Loucy (cell line): Measurements from ENCODE around the gene ALDOB.

ENCODE experiments used
- H2AFZ ChIP-seq: fragments of 200-600 bp; sonication (generic); 2 replicates; pipeline ENCODE4 v1.6.0; 2016; ENCODE audit warnings: antibody characterized with exemption, mild to moderate bottlenecking, low read length, moderate library complexity
- H3F3A ChIP-seq: fragments of 200-600 bp; 2 replicates; pipeline ENCODE4 v1.6.0; 2016; ENCODE audit warnings: antibody characterized with exemption, low read depth, mild to moderate bottlenecking
- H3K27me3 ChIP-seq: fragments of 200-600 bp; sonication (generic); 2 replicates; pipeline ENCODE4 v1.6.1; 2014; ENCODE audit warnings: low read length, mild to moderate bottlenecking; ENCODE audit not compliant: insufficient read depth, poor library complexity, severe bottlenecking
- H3K36me3 ChIP-seq: fragments of 200-600 bp; sonication (generic); 2 replicates; pipeline ENCODE4 v1.6.1; 2016; ENCODE audit warnings: low read length; ENCODE audit not compliant: insufficient read depth
- H3K4me1 ChIP-seq: fragments of 200-600 bp; sonication (generic); 2 replicates; pipeline ENCODE4 v1.5.1; 2014; ENCODE audit warnings: low read length, mild to moderate bottlenecking; ENCODE audit not compliant: insufficient read depth, poor library complexity, severe bottlenecking
- H3K4me2 ChIP-seq: fragments of 200-600 bp; sonication (generic); 2 replicates; pipeline ENCODE4 v1.6.0; 2014; ENCODE audit warnings: antibody characterized with exemption, low read length, low read depth, mild to moderate bottlenecking; ENCODE audit not compliant: poor library complexity, severe bottlenecking
- H3K4me3 ChIP-seq: fragments of 200-600 bp; sonication (generic); 2 replicates; pipeline ENCODE4 v1.5.1; 2014; ENCODE audit warnings: low read length, mild to moderate bottlenecking, mixed read lengths; ENCODE audit not compliant: poor library complexity, severe bottlenecking
- H3K79me2 ChIP-seq: fragments of 200-600 bp; sonication (generic); 2 replicates; pipeline ENCODE4 v1.6.1; 2014; ENCODE audit warnings: low read length; ENCODE audit not compliant: insufficient read depth
- H3K9ac ChIP-seq: fragments of 200-600 bp; sonication (generic); 2 replicates; pipeline ENCODE4 v1.6.0; 2014; ENCODE audit warnings: mild to moderate bottlenecking, low read depth, low read length, moderate library complexity; ENCODE audit not compliant: poor library complexity, severe bottlenecking
- H3K9me2 ChIP-seq: fragments of 200-600 bp; sonication (generic); replicated peaks from 2 replicates; pipeline ENCODE4 v1.6.1; 2016; ENCODE audit warnings: low read depth, low read length, mixed read lengths
- H3K9me3 ChIP-seq: fragments of 200-600 bp; sonication (generic); 2 replicates; pipeline ENCODE4 v1.6.1; 2014; ENCODE audit warnings: mild to moderate bottlenecking, antibody characterized with exemption, low read length, low read depth; ENCODE audit not compliant: insufficient read depth
- H4K20me1 ChIP-seq: fragments of 200-600 bp; sonication (generic); 2 replicates; pipeline ENCODE4 v1.6.0; 2014; ENCODE audit warnings: antibody characterized with exemption, low read length, mild to moderate bottlenecking; ENCODE audit not compliant: insufficient read depth, poor library complexity, severe bottlenecking
- EZH2phosphoT487 ChIP-seq: fragments of 200-600 bp; IDR thresholded peaks from 2 replicates; pipeline ENCODE4 v1.6.1; 2018; ENCODE audit warnings: antibody characterized with exemption, mild to moderate bottlenecking, moderate library complexity, borderline replicate concordance
- TF ChIP-seq, protein P1 (sequence below): fragments of 200-600 bp; sonication (generic); conservative IDR thresholded peaks from 2 replicates; pipeline ENCODE4 v1.5.1; 2014; ENCODE audit warnings: mild to moderate bottlenecking, antibody characterized with exemption, low read length

Gene ALDOB

DNA sequence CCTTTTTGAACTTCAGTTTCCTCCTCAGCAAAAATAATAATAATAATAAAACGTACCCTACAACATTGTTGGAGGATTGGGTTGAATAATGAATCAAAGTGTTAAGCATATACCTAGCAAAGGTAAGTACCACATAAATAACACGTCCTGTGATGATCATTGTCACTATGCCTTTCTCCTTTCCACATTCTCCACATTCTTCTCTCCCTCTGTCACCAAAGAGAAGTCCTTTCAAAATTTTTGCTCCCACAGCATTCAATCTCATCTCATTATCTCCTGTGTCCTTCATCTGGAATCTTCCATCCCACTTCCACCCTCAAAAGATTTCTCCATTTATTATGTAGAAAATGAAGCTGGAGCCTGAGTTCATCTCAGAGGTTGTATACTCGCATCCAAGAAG, 7.2 kb upstream of the ALDOB start:
- Histone ChIP-seq H3K27me3 (no peaks in the 10 kb centered on the region), H4K20me1 (no peaks in the 10 kb centered on the region)
- TF ChIP-seq, protein P1, sequence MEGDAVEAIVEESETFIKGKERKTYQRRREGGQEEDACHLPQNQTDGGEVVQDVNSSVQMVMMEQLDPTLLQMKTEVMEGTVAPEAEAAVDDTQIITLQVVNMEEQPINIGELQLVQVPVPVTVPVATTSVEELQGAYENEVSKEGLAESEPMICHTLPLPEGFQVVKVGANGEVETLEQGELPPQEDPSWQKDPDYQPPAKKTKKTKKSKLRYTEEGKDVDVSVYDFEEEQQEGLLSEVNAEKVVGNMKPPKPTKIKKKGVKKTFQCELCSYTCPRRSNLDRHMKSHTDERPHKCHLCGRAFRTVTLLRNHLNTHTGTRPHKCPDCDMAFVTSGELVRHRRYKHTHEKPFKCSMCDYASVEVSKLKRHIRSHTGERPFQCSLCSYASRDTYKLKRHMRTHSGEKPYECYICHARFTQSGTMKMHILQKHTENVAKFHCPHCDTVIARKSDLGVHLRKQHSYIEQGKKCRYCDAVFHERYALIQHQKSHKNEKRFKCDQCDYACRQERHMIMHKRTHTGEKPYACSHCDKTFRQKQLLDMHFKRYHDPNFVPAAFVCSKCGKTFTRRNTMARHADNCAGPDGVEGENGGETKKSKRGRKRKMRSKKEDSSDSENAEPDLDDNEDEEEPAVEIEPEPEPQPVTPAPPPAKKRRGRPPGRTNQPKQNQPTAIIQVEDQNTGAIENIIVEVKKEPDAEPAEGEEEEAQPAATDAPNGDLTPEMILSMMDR: no peak
- TF ChIP-seq EZH2phosphoT487: no peak

GRCh38 chr9:101442318-101442717, 6.7 kb upstream of the ALDOB start:
- Histone ChIP-seq H3K9me3 (no peaks in the 10 kb centered on the region), H4K20me1 (no peaks in the 10 kb centered on the region), H3K36me3 (no peaks in the 10 kb centered on the region), H3K9ac (no peak overlapping the region), H3K27me3 (no peaks in the 10 kb centered on the region), H3K4me1 (no peaks in the 10 kb centered on the region), H3K9me2 (no peaks in the 10 kb centered on the region), H3F3A (no peaks in the 10 kb centered on the region), H3K79me2 (no peaks in the 10 kb centered on the region), H3K4me3 (no peak overlapping the region), H3K4me2 (no peak overlapping the region), H2AFZ (no peak overlapping the region)
- TF ChIP-seq EZH2phosphoT487: no peak
- TF ChIP-seq, protein P1: no peak

More for the DNA sequence above, 7.2 kb upstream of the ALDOB start:
- Histone ChIP-seq H3K36me3 (no peaks in the 10 kb centered on the region), H3K9me3 (no peaks in the 10 kb centered on the region), H3K4me2 (no peak overlapping the region), H3K4me3 (no peak overlapping the region), H3F3A (no peaks in the 10 kb centered on the region), H3K9ac (no peak overlapping the region), H3K9me2 (no peaks in the 10 kb centered on the region), H2AFZ (no peak overlapping the region), H3K79me2 (no peaks in the 10 kb centered on the region), H3K4me1 (no peaks in the 10 kb centered on the region)

DNA sequence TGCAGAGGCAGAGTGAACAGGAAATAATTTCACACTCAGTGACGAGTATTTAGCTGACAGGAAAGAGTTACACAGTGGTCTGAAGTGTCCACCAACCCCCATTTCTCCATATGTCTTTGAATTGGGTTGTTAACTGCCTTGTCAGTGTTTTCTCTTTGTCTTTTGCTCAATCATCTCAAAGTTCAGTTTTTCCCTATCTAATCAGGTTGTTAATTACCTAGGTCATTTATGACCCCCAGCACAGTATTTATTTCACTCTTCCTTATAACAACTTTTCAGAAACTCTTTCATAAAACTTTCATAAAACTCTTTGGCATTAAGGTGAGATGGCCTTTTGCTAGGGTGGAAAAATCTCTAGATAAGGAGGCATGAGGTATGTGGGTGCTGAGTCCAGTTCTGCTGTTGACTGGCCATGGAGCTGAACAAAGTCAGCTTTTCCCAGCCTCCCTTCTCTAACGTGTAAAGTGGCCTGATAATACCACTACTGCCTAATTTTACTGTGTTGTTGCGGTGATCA, 5.2 kb upstream of the ALDOB start:
- H3K4me3 ChIP-seq: no peak overlapping the region
- H3K79me2 ChIP-seq: no peaks in the 10 kb centered on the region
- H3K4me2 ChIP-seq: no peak overlapping the region
- H3K36me3 ChIP-seq: no peaks in the 10 kb centered on the region
- no peaks in the 10 kb centered on the region for H4K20me1 ChIP-seq
- H3K9me2 ChIP-seq: no peaks in the 10 kb centered on the region
- no peaks in the 10 kb centered on the region for H3K9me3 ChIP-seq
- no peak overlapping the region for H2AFZ ChIP-seq
- TF ChIP-seq, protein P1: no peak
- no peak for TF ChIP-seq EZH2phosphoT487
- no peaks in the 10 kb centered on the region for H3F3A ChIP-seq
- no peak overlapping the region for H3K9ac ChIP-seq
- H3K4me1 ChIP-seq: no peaks in the 10 kb centered on the region
- H3K27me3 ChIP-seq: no peaks in the 10 kb centered on the region
